ENCODE results near the gene CALHM2.

CALHM2 gene

DNA sequence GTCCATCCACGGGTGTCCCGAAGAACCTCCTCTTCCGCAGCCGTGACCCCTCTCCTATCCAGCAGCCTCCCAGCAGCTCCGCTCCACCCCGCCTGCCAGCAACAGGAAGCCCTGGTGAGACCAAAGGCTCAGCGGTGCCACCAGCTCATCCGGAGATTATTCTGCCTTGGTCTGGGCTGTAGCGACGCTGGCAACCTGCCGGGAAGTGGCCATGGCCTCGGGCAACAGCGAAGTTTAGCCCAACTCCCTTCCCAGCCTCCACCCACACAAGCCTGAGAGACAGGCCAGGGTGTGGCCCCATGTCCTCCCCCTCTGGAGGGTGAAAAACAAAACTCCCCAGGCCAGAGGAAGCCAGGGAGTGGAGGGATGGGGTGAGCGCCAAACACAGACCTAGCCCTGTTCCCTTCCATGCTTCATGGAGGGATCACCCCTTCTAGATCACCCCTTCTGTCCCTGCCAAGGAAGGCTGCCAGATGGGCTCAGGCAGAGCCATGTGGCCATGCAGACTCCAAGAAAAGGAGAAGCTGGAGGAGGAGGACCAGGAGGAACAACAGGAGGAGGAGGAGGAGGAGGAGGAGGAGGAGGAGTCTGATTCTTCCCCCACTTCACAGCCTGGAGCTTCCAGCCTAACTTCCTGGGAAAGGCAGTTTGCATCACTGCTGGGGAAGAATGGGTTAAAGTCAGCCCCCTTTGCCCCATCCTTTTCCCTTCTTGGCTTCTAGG is 918 bp downstream of the CALHM2 start:
- peak; percentile 76 for DNase-seq (ENCODE audit: low read depth, low spot score)

DNA sequence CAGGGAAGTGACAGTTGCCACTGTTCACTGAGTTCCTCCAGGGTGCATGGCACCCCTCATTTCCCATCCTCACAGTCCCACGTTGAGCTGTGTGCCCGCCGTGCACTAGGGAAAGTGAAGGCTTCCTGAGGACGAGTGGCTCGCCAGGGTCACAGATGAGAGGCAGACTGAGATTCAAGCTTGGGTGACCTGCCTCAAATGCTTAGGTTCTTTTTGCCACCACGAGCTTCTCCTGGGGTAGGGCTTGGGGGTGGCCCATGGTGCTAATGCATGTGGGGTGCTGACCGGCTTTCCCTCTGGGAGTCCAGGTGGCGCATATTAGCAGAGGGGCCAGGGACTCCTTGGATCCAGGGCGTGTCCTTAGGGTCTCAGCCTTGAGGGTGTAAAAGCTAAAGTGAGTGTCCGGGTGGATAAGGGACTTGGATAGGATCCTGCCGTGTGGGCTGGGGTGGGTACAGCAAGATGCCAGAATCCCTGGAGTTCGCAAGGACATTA is 1.9 kb downstream of the CALHM2 start:
- no peak for DNase-seq (ENCODE audit: low read depth, low spot score)

DNA sequence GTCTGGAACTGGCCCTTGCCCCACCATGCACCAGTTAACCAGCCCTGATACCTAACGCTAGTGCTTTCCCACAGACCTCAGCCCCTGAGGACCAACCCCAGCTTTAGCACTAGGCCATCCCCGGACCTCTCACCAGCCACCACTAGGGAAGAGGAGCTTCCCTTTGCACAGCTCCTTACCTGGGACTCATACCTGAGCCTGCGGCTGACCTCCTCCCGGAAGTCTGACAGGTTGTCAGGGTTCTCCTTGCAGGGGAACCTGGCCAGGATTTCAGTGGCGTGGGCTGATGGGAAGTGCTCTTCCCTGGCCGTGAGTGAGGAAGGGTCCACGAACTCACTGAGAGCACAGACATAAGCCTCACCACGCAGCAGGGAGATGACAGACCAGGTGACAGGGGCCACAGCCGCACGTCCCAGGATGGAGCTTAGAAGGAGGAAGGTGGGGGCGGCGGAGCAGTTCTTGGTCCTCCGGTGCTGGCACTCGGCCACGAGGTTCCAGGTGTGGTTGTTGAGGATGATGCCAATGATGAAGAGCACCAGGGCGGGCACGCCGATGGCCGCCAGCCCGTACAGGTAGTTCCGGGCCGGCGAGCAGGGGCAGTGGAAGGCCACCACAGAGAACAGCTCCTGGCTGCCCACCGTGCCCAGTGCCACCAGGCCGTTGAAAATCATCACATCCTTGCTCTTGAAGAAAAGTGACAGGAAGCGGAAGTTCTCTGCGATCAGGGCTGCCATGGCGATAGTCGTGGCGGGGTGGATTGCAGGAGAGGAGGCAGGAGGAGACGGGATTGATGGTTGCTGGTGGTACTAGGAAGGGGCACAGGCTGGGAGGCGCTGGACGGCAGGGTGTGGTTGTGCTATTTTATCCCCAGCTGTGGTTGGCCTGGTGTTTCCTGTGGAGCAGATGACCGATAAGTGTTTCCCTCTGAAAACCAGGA is 2.7 kb downstream of the CALHM2 start:
- no peak for DNase-seq (ENCODE audit: low read depth, low spot score)

DNA sequence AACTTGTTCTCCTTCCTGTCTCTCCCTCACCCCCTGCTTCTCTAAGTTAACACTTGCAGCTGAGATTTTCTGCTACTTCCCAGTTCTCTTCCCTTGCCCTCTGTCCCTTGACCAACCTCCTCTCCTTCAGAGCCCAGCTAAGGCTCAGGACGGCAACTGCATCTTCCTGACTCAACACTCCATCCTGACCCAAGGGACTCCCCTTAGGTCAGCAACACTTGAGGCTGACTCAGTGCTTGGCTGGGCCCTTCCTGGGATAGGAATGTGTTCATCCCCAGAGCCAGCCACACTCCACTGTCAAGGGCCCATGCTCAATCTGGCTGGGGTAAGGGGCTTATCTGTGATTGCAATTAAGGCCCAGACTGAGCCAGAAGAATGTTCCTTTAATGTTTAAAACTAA is 3.4 kb downstream of the CALHM2 start:
- DNase-seq (ENCODE audit: low read depth, low spot score) = no peak

DNA sequence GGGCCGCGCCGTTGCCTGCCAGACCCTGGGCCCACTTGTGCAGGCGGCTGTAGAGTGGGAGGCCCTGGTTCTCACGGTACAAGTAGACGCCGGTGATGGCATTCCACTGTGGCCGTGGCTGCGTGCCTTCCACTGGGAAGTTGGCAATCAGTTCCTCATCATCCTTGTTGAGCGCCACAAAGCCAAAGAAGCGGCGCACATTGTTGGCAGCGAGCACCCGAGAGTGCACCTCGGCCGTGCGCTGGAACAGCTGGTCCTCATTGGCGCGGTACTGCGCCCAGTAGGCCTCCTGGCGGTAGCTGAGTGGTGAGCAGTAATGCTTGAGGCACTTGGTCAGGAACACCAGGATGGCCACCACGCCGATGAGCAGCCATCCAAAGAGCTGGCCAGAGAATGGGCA is 5.0 kb downstream of the CALHM2 start:
- no peak for DNase-seq (ENCODE audit: low read depth, low spot score)

DNA sequence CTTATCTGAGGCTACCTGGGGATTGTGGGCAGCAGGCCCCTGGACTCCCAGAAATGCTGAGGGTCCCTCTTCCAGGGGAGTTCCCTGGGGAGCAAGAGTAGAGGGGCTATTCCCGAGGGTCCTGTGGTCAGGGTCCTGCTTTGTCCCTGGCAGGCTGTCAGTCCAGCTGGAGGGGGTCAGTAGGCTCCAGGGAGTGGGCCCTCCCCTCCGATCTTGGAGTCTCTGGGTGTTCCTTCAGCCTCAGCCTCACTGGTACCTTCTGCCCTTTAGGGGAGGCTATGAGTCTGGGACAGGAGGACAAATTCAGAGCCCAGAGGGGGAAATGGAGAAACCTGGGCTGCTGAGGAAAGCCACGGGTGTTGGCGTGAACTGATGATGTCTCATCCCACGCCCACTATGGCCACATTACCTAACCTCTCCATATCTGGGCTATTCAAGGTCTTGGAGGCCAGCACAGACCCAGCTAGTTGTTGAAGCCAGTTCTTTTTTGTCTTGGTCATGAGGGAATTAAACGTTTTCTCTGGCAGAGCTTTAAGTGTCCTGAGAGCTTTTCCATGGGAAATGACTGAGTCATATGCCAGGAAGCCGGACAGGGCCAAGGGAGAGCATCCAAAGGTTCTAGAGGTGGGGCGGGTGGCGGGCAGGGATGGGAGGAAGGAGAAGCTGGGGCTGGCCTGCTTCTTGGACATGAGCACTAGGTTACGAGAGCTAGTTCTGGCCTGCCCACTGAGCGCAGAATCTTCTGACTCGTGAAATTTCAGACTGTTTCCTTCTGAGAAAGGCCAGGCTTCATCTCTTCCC is 6.2 kb downstream of the CALHM2 start:
- no peak for DNase-seq (ENCODE audit: low read depth, low spot score)

DNA sequence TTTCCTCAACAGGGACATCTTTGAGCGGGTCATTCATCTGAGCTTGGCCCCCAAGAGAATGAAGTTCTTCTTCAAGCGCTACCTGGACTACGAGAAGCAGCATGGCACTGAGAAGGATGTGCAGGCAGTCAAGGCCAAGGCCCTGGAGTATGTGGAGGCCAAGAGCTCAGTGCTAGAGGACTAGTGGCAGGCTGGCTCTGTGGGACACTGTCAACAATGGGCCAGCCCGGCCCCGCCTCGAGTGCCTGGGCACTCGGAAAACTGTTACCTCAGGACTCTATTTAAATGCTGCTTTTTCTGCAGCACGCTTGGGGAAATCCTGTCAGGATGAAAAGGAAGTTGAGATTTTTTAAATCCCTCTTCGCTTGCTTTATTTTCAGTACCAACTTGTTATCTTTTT is 6.8 kb downstream of the CALHM2 start:
- no peak for DNase-seq (ENCODE audit: low read depth, low spot score)

DNA sequence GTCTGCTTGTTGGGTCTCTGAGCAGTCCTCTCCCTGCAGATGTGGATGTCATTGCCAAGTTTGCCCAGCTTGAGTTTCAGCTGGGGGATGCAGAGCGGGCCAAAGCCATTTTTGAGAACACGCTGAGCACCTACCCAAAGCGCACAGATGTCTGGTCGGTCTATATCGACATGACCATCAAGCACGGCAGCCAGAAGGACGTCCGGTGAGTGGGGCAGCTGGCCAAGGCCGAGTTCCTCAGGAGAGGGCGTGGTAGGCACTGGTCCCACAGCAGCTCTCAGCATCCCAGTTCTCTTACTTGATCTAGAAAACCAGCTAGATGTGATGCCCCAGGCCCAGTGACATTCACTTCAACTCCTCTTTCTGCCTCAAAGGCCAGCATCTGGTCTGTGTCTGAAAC is 7.7 kb downstream of the CALHM2 start:
- no peak for DNase-seq (ENCODE audit: low read depth, low spot score)

DNA sequence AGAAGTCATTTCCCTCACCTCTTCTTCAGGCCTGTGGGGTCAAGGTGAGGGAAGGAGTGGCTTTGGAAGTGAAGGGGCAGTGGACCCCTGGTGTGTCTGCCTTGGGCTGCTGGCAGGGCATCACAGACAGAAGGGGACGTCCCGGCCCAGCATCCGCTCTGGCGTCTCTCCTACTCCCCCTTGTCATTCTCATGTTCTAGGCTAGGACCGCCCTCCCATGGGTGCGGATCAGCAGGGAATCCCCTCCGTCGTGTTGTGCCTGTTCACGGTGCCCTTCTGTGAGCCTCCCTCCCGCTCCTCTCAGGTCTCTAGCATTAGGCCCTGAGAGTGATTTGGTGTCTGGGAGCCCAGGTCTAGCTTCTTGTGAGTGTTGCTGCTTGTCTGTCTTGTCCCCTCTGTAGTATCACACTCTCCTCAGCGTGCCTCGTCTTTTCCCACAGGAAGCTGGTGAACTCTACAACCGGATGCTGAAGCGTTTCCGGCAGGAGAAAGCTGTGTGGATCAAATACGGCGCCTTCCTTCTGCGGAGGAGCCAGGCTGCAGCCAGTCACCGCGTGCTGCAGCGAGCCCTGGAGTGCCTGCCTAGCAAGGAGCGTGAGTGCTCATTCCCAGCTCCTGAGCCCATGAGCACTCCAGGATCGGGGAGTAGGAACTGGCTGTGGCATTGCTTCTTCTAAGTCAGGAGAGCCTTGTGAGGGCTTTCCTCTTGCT is 8.5 kb downstream of the CALHM2 start:
- no peak for DNase-seq (ENCODE audit: low read depth, low spot score)

DNA sequence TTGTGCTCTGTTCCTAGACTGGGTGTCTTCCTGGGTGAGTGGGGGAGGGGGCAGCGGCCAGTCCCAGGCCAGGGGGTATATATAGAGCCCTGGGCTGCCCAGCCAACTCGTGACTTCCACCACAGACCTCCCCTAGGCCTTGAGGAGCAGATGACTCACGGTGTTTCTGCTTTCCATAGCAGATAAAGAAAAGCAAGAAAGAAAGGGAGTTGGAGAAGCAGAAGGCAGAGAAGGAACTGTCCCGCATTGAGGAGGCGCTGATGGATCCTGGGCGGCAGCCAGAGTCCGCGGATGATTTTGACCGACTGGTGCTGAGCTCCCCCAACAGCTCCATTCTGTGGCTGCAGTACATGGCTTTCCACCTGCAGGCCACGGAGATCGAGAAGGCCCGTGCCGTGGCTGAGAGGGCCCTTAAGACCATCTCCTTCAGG is 10.1 kb downstream of the CALHM2 start:
- peak; percentile 18 for DNase-seq (ENCODE audit: low read depth, low spot score)

DNA sequence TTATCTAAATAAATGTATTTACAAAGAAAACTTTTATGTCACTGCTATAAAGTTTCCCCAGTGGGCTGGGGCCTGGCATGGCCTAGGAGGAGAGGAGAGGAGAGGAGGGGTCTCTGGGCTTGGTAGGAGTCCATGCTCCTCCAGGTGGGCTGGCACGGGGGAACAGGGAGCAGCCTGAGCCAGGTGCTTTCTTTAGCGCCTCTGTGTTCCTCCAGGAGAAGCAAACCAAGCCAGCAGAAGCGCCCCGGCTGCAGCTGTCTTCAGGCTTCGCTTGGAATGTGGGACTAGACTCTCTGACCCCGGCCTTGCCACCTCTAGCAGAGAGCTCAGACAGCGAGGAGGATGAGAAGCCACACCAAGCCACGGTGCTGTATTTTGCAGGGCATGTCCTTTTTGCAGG is 10.6 kb downstream of the CALHM2 start:
- DNase-seq (ENCODE audit: low read depth, low spot score) = no peak

DNA sequence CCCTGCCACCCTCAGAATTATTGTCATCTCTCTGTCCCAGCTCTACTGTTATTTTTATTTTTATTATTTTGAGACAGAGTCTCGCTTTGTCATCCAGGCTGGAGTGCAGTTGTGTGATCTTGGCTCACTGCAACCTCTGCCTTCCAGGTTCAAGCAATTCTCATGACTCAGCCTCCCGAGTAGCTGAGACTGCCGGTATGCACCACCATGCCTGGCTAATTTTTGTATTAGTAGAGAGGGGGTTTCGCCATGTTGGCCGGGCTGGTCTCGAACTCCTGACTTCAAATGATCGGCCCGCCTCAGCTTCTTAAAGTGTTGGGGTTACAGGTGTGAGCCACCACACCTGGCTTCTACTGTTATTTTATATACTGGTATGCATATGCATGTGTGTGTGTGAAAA is 11.0 kb downstream of the CALHM2 start:
- no peak for DNase-seq (ENCODE audit: low read depth, low spot score)

DNA sequence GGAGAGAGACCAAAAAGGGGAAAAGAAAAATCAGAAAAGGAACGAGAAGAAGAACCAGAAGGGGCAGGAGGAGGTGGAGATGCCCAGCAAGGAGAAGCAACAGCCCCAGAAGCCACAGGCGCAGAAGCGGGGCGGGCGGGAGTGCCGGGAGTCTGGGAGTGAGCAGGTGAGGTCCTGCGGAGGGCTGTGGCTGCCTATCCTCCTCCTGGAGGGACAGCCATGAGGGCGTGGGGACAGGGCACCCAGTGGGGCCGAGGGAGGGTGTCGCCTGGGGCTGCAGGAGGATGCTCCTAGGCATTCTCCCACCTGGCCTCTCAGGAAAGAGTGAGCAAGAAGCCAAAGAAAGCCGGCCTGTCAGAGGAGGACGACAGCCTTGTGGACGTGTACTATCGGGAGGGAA is 11.8 kb downstream of the CALHM2 start:
- no peak for DNase-seq (ENCODE audit: low read depth, low spot score)

DNA sequence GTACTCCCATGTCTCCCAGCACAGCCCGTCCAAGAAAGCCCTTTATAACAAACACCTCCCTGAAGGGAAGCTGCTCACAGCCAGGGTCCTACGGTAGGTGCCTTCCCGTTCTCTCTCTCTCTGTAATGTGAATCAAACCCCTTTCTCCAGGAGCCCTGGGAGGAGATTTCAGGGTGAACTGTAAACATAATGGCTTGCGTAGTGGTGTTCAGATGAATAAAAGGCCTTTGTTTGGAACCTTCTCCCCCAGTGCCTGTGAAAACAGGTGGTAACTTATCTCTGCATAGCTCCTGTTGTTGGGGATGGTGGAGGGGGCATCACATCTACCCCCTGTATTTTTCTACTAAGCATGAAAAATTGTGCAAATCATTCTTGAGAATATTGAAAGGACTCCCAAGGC is 12.4 kb downstream of the CALHM2 start:
- DNase-seq (ENCODE audit: low read depth, low spot score) = no peak

DNA sequence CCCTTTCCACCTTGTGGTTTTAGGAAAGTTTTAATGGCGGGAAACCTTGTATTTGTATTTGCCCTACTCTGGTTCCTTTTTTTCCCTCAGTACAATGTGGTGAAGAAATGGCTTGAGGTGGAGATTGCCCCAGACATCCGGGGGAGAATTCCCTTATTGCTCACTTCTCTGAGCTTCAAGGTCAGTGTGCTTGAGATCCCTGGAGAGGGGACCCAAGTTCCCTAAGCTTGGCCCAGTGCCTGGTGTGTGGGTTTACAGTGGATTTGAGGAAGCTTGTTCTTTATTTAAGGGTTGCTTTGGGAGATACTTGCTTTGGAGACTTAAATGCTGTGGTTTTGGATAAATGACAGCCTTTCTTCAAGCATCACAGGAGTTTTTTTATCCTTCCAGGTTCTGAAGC is 18.3 kb downstream of the CALHM2 start:
- DNase-seq (ENCODE audit: low read depth, low spot score) = no peak

DNA sequence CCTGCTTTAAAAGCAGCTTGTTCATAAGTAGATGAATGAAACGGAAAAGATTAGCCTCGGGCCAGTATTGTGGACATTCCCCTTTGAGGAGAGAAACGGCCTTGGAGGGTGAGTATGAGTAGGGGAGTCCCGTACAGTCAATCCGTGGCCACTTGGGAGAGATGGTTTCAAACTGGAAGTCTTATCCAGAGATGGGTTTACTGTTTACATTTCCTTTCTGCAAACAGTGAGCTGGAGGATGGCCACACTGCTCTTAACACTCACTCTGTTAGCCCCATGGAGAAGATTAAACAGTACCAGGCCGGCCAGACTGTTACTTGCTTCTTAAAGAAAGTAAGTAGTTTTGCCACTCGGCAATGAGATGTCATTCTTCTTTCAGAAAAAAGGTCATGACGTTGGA is 20.3 kb downstream of the CALHM2 start:
- DNase-seq (ENCODE audit: low read depth, low spot score) = no peak

DNA sequence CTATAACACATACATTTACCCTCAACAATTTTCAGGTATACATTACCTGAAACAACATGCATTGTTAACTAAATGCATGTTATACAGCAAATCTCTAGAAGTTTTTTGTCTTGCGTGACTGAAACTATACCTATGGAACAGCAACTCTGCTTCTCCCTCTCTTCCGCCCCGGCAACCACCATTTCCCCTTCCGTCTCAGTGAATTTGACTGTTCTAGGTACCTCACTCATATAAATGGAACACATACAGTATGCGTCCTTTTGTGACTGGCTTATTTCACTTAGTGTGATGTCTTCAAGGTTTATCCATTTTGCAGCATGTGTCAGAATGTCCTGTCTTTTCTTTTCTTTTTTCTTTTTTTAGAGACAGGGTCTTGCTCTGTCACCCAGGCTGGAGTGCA is 22.5 kb downstream of the CALHM2 start:
- DNase-seq (ENCODE audit: low read depth, low spot score) = no peak

DNA sequence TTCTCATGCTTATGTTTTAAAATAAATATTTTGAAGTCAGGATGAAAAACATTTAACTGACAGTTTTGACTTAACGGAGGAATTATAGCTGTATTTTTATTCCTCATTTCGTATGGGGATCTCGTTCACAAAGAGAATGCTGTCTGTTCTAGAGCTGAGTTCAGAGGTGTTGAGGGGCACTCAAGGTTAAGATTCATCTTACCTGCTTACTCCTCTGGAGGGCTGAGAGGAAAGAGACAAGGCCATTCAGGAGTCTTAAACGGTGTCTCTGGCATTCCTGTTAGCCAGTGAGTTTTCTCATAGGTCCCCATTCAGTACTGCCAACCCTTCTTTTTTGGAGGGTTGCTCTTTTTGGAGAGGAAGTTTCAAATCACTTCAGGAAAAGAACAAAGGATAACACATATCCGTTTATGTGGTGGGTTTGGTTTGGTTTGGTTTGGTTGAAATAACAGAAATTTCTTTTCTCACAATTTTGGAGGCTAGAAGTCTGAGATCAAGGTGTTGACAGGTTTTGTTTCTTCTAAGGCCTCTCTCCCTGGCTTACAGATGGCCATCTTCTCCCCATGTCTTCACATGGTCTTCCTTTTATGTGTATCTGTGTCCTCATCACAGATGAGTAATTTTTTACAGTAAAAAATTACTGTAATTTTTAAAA is 23.1 kb downstream of the CALHM2 start:
- no peak for DNase-seq (ENCODE audit: low read depth, low spot score)

DNA sequence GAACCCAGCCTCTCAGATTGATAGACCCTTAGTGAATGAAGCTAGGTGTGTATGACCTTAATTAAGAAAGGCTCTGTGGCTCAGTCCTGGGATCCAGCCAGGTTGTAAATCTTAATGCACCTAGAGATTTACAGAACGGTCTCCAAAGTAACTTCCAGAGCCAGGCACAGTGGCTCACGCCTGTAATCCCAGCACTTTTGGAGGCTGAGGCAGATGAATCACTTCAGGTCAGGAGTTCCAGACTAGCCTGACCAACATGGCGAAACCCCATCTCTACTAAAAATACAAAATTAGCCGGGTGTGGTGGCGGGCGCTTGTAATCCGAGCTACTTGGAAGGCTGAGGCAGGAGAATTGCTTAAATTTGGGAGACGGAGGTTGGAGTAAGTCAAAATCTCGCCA is 24.3 kb downstream of the CALHM2 start:
- DNase-seq (ENCODE audit: low read depth, low spot score) = no peak

DNA sequence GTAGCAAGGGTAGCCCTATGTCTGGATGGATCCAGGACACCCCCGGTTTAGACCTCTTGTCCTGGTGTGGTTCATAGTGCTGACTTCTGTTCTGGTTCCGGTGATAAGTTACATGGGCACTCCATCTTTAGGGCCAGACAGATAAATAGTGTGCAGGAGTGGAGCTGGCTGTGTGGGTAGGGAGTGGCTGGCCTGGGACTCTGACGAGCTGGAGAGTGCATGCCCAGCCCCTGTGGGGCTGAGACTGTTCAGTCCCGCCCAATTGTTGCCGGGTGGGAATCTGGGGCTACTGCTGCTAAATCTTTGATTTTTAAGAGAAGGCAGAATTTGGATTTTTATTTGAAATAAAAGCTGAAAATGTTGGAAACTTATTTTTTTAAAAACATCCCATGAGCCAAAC is 28.4 kb downstream of the CALHM2 start:
- no peak for DNase-seq (ENCODE audit: low read depth, low spot score)

DNA sequence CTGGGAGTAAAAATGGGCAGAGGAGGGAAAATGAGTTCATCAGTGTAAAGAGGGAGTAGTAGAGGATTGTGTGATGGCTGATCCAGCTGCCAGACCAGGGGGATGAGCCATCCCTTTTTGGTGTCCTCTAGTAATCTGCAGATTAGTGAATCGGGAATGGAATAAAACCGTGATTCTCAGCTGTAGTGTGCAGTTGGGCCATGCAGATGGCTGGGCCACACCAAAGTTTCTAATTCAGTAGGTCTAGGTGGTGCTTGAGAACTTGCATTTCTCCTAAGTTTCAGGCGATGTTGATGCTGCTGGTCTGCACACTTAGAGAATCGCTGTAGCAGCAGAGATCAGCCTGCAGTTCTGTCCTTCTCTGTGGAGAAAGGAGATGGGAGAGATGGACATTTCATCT is 33.1 kb downstream of the CALHM2 start:
- no peak for DNase-seq (ENCODE audit: low read depth, low spot score)

Data from ELF-1 (cell line).